Dedifferentiated amniotic fluid mesenchymal stem cell (primary cell): ENCODE measurements around the gene TBCEL.
"Not testable (repeated sequence)": the region's sequence is repeated elsewhere in the genome, so short reads cannot be mapped to it uniquely, and the experiment has no call there.

Source experiments
- DNase-seq: peaks from one replicate; pipeline ENCODE4 v3.0.0-alpha.2; 2016; ENCODE audit errors: extremely low spot score

Gene TBCEL

GRCh38 chr11:121029153-121029552, 5.3 kb downstream of the TBCEL start:
- no peak for DNase-seq

- DNase-seq: no peak
These were observed 6.0 kb downstream of the TBCEL start for GRCh38 chr11:121029813-121030445.

DNA sequence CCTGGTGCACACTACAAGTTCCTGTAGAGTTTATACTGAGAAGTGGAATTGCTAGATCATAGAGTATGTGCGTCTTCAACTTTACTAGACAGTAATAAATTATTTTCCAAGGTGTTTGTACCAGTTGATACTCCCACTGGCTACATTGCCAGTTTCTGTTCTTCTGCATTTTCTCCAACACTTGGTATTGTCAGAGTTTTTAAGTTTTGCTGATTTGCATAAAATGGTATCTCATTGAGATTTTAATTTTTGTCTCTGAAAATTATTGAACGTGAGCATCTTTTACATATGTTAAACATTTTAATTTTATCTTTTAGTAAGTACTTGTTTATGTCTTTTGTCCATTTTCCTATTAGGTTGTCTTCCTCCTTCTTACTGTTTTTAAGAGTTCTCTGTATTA, 7.3 kb downstream of the TBCEL start:
- DNase-seq: no peak

DNA sequence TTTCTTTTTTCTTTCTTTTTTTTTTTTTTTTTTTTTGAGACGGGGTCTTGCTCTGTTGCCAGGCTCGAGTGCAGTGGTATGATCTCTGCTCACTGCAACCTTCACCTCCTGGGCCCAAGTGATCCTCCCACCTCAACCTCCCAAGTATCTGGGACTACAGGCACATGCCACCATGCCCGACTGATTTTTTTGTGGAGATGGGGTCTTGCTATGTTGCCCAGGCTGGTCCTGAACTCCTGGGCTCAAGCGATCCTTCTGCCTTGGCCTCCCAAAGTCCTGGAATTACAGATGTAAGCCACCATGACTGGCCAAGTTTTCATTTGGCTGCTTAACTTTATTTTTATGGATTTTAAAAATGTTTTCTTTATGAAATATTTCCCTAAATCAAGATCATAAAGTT, 7.7 kb downstream of the TBCEL start:
- DNase-seq: not testable (repeated sequence)

- DNase-seq: no peak
These were observed 8.6 kb downstream of the TBCEL start for GRCh38 chr11:121032546-121032945.

DNA sequence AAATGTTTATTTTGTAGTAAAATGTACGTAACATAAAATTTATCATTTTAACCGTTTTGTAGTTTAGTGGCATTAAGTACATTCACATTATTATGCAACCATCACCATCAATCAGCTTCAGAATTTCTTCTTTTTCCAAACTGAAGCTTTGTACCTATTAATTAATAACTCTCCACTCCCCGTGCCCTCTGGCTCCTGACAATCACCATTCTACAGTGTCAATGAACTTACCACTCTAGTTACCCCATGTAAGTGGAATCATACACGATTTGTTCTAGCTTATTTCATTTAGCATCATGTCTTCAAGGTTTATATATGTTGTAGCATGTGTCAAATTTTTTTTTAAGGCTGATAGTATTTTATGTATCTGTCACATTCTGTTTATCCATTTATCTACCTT, 9.7 kb downstream of the TBCEL start:
- no peak for DNase-seq

GRCh38 chr11:121035169-121035755, 11.4 kb downstream of the TBCEL start:
- DNase-seq: no peak

GRCh38 chr11:121035780-121036179, 11.9 kb downstream of the TBCEL start:
- no peak for DNase-seq

DNA sequence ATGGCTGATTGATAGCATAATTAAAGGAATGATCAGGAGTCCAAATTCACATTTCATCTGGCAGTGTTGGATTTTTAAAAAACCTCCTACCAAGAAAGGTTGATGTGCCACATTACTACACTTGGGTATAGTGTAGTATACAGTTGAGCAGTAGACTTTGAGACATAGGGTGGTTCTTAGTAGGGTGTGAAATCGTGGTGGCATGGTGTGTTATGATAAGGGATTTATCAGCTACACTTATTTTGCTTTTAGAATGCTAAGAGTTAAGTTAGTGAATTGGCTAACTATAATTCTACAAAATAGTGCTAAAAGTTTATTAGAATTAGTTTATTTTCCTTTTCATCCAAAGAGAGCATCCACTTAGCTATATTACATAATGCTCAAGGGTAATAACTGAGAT, 13.1 kb downstream of the TBCEL start:
- no peak for DNase-seq

- DNase-seq: no peak
These were observed 14.9 kb downstream of the TBCEL start for GRCh38 chr11:121038648-121039409.

GRCh38 chr11:121039971-121040613, 16.2 kb downstream of the TBCEL start:
- DNase-seq: no peak

- no peak for DNase-seq
These were observed 16.7 kb downstream of the TBCEL start for GRCh38 chr11:121040614-121041002.

DNA sequence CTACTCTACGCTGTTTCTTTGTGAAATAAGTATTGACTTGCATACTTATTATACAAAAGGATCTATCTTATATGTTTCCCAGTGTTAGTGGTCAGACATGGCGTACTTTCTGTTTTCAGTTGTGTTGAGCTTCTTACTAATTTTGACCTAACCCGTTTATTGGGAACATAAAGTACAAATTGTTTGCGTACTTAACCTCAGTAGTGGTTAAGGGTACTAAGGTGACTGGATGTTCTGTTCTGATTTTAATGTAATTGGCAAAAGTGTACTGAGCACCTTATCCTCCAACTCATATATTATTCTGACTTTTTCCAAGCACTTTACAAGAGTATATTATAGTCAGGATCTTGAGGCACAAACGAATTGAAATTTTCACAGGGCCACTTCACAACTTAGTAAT, 17.2 kb downstream of the TBCEL start:
- no peak for DNase-seq

DNA sequence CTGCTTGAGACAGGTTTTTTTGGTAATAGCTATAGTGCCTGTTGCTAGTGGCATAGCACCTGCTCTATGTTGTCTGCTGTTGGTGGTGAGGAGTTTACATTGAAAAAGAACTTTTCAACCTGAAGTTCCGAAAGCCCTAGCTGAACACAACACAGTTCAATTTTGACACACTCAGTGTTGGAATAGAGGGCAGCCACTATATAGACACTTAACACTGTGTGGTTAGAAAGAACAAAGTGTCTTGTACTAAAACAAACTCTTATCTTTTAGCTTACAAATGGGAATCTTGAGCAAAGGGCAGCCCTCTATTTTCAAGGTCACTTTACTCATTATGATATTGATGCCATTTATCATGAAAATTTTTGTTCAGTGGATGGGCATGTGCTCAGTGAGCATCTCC, 18.4 kb downstream of the TBCEL start:
- DNase-seq: no peak

GRCh38 chr11:121047926-121048325, 24.0 kb downstream of the TBCEL start:
- DNase-seq: no peak

GRCh38 chr11:121048464-121049233, 24.7 kb downstream of the TBCEL start:
- no peak for DNase-seq

DNA sequence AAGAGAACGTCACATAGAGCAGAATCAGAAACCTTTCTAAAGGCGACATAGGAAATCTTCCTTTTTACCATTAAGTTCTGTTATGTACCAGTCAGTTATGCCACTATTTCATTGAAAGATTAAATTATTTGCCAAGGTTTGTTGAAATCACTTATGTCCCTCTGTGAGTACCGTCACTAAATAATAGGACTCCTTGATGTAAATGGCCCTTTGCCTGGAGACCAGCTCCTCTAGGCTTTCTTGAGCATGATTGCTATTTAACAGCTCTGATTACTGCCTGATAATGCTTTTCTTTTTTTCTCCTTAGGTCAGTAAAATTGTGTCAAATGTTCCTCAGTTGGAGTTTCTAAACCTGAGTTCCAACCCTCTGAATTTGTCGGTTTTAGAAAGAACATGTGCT, 29.3 kb downstream of the TBCEL start:
- no peak for DNase-seq

DNA sequence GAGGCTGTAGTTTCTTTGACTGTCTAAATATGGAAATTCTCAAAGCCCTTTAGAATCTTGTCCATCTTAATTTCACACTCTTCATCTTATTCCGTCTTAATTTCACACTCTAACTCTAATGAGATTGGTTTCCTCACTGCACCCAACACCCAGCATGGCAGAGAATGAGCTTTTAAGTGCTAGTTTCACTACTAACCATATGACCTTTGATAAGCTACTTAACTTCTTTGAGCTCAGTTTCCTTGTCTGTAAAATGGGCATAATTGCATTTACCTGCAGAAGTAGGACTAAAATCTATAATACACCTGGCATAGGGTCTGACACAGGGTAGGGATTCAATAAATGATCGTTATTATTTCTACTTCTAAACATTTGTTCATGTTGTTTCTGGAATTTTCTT, 30.4 kb downstream of the TBCEL start:
- DNase-seq: no peak

DNA sequence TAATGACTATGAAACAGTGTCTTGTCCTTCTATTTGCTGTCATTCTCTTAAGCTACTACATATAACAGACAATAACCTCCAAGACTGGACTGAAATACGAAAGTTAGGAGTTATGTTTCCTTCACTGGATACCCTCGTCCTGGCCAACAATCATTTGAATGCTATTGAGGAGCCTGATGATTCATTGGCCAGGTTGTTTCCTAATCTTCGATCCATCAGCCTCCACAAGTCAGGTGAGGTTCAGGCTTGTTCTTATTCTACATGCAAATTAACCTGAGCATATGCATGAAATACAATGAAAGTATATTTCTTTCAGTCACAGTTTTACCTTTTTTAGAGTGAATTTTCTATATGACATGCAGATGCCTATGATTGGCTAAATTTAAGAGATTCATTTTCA, 31.2 kb downstream of the TBCEL start:
- no peak for DNase-seq

- DNase-seq: no peak
These were observed 34.0 kb downstream of the TBCEL start for GRCh38 chr11:121057922-121058321.

DNA sequence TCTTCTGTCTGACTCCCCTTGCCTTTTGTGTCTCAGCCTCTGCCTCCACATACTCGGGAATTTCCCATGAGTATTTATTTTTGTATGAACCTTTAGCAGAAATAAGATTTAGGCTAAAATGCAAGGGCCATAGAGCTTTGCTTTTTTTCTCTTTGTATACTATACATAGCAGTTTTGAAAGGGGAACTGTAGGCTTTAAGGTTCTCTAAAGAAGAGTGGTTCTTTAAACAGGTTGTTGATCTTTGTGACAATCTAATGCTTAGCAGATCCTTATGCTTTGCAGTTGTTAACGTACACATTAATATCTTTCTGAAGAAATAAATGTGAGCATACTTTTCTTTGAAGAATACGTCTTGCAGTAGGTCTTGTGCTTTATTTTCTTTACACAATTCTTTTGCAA, 35.0 kb downstream of the TBCEL start:
- DNase-seq: no peak

- DNase-seq: no peak
These were observed 35.7 kb downstream of the TBCEL start for GRCh38 chr11:121059605-121060004.
